GM19452 (cell line): ENCODE measurements around the gene SH3PXD2A.

Experiments
- ATAC-seq: cut with Tn5 transposase; IDR thresholded peaks from one replicate; pipeline ENCODE4 v1.9.1; 2021; ENCODE audit not compliant: unreplicated experiment

The SH3PXD2A gene

GRCh38 chr10:103855424-103855823 lies at the start of gene SH3PXD2A:
Gene SH3PXD2A, minus strand, starts transcription at chr10:103855576. Its CDS starts 310 bp downstream, at chr10:103855266.
- ATAC-seq = no peak

- ATAC-seq = no peak
Measured at GRCh38 chr10:103901299-103901698, 45.9 kb upstream of the SH3PXD2A start.

- ATAC-seq = no peak
Measured at GRCh38 chr10:103899312-103899711, 43.9 kb upstream of the SH3PXD2A start.

- no peak for ATAC-seq
Measured at GRCh38 chr10:103897241-103897774, 41.9 kb upstream of the SH3PXD2A start.

- no peak for ATAC-seq
Measured at GRCh38 chr10:103896225-103896624, 40.8 kb upstream of the SH3PXD2A start.

- no peak for ATAC-seq
Measured at GRCh38 chr10:103895411-103896186, 40.2 kb upstream of the SH3PXD2A start.

- ATAC-seq = no peak
Measured at GRCh38 chr10:103894441-103894864, 39.1 kb upstream of the SH3PXD2A start.

- no peak for ATAC-seq
Measured at GRCh38 chr10:103893817-103894216, 38.4 kb upstream of the SH3PXD2A start.

- ATAC-seq = no peak
Measured at GRCh38 chr10:103892181-103892580, 36.8 kb upstream of the SH3PXD2A start.

GRCh38 chr10:103890688-103891087 lies 35.3 kb upstream of the SH3PXD2A start:
- ATAC-seq = no peak

GRCh38 chr10:103890194-103890658 lies 34.9 kb upstream of the SH3PXD2A start:
- no peak for ATAC-seq

GRCh38 chr10:103889121-103889720 lies 33.8 kb upstream of the SH3PXD2A start:
- ATAC-seq = no peak

GRCh38 chr10:103888113-103888841 lies 32.9 kb upstream of the SH3PXD2A start:
- no peak for ATAC-seq

- no peak for ATAC-seq
Measured at GRCh38 chr10:103885617-103886016, 30.2 kb upstream of the SH3PXD2A start.

GRCh38 chr10:103884681-103885139 lies 29.3 kb upstream of the SH3PXD2A start:
- no peak for ATAC-seq

- ATAC-seq = no peak
Measured at GRCh38 chr10:103882285-103883007, 27.1 kb upstream of the SH3PXD2A start.

- no peak for ATAC-seq
Measured at GRCh38 chr10:103881416-103882284, 26.3 kb upstream of the SH3PXD2A start.

GRCh38 chr10:103879831-103880230 lies 24.5 kb upstream of the SH3PXD2A start:
- ATAC-seq = no peak

GRCh38 chr10:103879409-103879808 lies 24.0 kb upstream of the SH3PXD2A start:
- ATAC-seq = no peak

- no peak for ATAC-seq
Measured at GRCh38 chr10:103877861-103878260, 22.5 kb upstream of the SH3PXD2A start.
